Dedifferentiated amniotic fluid mesenchymal stem cell (primary cell): Measurements from ENCODE around the gene ABCB8.

Source experiments
- DNase-seq: peaks from one replicate; pipeline ENCODE4 v3.0.0-alpha.2; 2016; ENCODE audit errors: extremely low spot score

ABCB8 gene

DNA sequence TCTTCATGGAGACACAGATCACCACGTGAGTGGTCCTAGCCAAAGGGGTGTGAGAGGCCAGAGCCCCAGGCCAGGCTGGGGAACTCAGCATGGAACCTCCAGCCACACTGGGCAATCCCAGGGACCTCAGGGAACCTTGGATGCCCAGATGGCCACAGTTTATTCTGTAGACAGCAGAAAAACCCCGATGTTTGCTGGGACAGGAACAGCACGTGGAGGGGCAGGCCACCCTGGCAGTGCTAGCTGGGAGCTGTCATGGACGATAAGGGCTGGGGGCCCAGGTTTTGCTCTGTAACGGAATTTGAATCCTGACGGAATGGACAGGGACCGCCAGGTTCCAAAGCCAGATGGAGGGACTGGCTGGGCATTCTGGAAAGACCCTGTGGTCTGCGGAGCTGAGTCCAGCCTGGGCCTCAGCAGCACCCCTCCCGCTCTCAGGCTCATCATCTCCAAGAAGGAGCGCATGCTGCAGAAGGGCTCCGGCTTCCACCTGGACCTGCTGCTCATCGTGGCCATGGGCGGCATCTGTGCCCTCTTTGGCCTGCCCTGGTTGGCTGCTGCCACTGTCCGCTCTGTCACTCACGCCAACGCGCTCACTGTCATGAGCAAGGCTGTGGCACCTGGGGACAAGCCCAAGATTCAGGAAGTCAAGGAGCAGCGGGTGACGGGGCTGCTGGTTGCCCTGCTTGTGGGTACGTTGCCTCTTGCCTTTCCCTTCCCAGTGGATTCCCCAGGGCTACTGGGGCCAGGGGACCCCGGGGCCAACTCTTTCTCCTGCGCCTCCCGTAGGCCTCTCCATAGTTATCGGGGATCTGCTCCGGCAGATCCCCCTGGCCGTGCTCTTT lies 46.8 kb downstream of the ABCB8 start:
- DNase-seq: no peak

DNA sequence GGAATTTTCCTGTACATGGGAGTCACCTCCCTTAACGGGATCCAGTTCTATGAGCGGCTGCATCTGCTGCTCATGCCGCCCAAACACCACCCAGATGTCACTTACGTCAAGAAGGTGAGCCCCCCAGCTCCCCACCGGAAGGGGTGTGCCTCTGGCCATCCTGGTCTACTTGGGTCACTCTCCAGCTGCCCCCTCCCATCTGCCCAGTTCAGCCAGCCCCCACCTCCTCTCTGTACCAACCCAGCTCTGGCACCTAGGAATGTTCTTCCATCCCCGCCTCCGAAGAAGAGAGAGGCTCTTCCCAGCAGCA lies 47.4 kb downstream of the ABCB8 start:
- no peak for DNase-seq

DNA sequence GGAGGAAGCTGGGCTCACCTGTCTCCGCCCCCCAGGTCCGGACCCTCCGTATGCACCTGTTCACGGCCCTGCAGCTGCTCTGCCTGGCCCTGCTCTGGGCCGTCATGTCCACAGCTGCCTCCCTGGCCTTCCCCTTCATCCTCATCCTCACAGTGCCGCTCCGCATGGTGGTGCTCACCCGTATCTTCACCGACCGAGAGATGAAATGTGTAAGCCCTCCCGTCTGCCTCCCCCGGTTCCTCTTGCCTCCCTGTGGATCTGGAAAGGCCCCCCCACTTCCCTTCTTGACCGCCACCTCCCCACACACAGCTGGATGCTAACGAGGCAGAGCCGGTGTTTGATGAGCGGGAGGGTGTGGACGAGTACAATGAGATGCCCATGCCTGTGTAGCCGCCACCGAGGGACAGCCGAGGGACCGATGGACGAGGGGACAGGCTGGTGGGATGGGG lies 47.8 kb downstream of the ABCB8 start:
- DNase-seq: no peak

DNA sequence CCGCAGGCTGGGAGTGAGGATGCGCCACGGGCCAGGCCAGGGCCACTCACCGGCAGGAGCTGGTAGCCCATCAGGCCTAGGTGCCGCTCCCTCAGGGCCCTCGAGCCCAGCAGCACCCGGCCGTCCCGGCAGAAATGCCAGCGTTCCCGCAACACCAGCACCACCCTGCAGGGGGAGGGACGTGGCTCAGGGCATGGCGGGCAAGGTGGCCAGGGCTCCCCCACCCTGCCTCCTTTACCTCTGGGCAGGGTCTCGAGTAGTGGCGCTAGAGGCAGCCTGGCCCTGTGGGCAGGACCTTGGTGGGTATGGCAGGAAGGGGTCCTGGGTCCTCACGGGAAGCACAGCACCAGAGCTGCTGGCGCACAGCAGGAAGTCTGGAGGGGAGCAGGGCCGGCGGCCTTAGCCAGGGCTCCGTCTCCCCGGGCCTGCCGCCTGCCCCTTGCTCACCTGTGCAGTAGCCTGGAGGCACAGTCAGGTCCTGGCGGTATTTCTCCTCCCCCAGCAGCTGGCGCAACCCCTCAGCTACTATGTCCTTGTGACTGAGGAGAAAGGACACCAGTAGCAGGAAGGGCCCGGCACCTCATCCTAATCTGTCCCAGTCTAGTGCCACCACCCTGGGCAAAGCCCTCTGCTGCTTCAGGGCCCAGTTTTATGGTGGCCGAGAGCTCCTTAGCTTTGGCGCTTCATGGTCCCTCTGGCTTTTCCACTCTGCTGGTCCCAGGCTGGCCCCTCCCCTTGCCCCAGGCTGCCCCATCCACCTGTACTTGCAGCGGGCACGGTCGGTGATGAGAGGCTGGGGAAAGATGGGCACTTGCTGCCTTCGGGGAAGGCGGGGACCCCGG lies 48.8 kb downstream of the ABCB8 start:
- DNase-seq: no peak

DNA sequence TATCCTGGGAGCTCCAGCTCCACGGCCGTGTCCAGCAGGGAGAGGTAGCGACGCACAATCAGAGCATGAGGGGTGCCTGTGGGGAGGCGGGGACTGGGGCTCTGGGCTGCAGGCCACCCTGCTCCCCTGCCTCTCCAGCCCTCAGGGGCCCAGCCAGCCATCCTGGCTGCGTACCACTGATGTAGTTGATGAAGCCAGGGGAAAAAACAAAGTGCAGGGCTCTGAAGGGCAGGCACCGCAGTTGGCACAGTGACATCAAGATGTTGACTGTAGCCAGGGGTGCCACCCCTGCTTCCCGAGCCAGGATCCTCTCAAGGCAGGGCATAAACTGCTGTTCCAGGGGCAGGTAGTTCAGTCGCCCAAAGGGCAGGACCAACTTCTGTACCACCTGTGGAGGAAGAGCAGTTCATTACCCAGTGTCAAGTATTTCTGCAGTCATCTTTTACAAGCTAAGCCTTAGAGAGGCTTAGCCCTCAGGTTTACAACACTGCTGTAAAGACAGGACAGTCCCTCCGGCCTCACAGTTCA lies 49.5 kb downstream of the ABCB8 start:
- DNase-seq: no peak

DNA sequence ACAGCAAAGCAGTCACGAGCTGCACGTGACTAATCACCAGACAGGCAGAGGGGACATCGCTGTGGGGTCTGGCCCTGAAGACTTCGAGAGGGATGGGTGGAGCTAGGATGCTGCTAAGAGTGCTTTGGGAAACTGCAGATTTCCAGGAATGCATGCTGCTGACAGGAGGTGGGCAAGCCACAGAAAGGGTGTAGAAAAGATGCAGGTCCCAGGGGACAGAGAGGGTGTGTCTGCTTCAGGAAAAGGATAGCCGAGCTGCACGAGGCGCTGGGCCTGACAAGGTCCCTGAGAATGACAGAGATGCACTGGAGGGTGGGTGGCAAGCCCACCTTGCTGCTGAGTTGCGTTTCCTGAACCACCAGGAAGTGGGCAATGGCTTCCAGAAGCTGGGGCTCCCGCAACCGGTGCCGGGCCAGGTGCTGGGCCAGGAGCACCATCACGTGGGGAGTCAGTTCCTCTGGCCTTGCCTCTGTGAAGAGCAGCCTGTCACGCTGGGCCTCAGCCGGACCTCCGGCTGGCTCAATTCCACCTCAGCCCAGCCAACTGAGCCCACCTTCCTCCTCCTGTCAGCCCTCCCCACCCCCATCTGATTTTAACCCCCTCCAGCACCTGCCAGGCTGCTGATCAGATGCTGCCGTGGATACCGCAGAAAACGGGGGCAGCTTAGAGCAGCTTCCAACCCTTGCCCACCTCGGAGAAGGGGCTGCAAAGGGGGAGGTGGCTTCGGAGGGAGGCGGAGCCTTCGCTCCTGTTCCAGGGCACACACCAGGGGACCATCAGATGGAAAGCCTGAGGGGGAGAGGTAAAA lies 50.2 kb downstream of the ABCB8 start:
- DNase-seq: no peak

DNA sequence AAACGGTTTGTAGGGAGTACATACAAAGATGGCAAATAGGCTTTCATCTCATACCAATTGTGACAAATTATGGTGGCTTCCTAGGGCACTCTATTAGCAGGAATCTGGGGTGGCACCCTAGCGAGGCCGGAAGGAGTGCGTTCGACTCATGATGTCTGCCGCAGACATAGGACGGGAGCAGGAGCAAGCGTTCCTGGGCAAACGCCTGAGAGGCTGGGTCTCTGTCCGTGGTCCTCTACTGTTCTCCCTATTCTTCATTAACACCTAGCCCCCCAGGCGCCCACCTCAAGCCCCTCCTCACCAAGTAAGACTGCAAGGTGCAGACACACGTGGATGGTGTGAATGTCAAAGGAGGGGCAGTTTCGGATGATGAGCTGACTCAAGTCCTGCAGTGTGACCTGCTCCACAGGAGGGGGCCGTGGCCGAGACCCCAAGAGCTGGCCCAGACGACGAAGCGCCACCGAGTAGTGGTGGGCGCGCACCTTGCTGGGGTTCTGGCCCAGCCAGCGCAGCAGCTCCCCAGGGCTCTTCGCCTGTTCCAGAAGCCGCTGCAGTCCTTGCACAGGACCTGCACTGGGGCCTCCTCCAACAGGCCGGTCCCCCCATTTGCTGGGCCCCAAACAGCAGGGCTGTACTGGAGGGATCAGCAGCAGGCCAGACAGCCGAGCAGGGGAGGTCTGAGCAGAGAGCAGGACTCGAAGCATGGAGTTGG lies 51.1 kb downstream of the ABCB8 start:
- DNase-seq: no peak

DNA sequence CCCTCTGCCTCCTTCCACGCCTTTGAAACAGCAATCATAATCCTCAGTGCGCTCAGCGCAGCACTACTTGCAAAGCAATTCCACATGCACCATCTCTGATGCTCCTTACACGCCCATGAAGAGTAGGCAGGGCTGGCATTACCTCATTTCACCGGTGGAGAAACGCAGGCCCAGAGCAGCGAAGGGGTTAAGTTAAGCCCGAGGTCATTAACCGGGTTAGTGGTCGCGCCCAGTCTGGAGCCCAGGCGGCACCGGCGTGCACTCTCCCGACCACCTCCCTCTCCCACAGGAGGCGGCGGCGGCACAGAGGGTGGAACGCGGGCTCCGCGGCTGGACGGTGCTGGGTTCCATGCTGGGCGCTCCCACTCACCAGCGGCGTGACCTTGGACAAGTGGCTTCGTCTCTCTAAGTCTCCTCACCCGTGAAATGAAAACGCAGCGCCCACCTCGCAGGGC lies 51.8 kb downstream of the ABCB8 start:
- no peak for DNase-seq

DNA sequence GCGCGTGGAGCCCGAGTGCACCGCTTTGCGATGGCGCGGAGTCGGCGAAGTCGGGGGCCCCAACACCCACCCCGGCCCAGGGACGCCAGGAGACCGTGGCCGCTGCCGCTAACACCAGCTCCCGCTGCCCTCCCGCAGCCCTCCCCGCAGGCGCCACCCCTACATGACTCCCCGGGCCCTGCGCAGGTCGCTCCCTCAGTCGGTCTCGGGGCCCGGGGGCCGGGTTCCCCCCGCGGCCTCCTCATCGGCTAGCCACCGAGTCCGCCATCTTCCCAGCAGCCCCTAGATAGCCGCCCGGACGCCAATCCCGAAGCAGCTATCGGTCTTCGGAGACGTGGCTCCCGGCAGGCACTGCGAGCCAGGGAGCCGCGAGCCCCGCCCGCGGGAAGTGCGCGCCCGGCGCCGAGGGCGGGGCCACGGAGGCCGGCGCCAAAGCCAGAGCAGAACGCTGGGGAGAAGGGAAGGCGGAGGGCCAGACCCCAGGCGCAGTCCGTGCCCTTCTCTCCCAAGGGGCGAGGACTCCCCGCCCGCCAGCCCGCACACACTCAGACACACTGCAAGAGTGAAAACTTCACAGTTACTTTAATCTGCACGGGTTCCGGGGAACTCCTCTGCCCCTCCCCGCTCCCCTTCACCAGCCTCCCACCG lies 52.4 kb downstream of the ABCB8 start, which contains the start of gene FASTK:
FASTK (minus strand) TSS at position 288 of the 648 bp plus-strand sequence; CDS start at position 245, 43 bp downstream.
- DNase-seq: peak; percentile 87

DNA sequence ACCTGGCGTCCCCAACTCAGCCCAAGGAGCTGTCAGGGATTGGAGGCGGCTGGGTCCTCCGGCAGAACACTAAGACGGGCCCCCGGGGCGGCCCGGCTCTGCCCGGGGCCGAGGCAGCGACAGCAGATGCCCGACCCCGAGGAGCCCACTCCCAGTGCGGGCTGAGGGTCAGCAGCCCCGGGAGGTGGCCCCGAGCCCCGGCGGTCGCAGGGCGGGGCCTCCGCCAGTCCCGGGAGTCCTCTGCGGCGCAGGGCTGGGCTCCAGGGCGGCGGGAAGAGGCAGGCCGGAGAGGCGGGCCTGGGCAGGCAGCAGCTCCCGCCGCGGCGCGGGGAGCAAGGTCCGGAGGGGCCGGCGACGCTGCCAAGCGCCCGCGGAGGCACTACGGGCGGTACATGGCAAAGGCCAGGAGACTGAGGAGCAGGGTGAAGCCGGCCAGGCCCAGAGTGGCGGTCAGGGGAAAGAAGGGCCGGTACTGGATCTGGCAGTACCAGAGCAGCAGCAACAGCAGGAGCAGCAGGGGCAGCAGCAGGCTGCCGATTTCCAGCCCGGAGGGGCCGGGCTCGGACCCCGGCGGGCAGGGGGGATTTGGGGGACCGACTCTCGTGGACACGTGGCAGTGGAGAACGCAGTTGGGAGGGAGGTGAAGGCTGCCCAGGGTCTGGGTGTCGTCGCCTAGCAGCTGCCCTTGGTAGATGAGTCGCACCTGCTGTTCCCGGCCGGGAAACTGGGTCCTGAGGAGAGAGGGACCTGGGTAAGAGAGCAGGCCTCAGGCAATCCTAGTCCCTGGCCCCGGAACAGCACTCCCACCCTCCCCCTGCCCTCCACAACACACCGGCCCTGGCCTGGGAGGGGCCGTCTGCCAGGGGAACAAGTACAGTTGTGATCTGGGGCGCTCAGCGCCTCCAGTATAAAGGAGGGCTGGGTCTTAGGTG lies 53.2 kb downstream of the ABCB8 start:
- DNase-seq: no peak

DNA sequence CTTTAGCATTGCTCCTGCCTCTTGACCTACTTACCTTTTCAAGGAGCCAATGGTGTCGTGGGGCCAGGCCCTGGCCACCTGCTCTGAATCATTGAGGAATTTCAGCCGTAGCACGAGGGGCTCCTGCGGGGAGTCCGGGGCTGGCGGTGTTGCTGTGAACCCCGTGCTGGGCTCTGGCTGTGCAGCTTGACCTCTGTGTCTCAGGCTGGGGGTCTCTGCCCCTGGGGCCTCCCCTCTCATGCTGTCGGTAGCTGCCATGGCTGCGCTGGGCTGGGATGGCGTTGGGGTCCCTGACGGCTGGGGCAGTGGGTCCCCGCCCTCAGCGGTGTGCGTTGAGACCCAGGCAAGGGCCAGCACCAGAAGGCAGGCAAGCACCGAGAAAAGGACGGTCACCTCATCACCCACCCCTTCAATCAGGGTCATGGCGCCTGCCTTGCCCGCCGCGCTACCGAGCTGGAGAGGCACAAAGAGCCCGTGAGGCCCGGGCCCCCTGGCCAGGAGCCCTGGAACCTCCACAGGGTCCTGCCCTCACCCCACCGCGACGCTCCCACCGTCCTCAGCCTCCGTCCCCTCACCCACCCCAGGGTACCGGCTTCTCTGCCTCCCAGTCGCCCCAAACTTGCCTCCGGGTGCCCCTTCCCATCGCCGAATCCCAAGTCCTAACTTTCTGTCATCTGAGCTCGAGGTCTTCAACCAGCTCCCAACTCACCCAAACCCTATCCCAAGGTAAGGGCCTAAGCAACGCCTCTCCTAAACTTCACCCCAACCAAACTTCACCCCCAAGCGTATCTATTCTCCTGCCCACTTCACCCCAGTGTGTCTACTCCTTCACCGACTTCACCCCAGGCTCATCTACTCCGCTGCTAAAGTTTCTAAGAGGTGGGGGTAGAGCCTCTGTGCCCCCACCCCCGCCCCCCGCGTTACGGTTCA lies 54.2 kb downstream of the ABCB8 start:
- no peak for DNase-seq

DNA sequence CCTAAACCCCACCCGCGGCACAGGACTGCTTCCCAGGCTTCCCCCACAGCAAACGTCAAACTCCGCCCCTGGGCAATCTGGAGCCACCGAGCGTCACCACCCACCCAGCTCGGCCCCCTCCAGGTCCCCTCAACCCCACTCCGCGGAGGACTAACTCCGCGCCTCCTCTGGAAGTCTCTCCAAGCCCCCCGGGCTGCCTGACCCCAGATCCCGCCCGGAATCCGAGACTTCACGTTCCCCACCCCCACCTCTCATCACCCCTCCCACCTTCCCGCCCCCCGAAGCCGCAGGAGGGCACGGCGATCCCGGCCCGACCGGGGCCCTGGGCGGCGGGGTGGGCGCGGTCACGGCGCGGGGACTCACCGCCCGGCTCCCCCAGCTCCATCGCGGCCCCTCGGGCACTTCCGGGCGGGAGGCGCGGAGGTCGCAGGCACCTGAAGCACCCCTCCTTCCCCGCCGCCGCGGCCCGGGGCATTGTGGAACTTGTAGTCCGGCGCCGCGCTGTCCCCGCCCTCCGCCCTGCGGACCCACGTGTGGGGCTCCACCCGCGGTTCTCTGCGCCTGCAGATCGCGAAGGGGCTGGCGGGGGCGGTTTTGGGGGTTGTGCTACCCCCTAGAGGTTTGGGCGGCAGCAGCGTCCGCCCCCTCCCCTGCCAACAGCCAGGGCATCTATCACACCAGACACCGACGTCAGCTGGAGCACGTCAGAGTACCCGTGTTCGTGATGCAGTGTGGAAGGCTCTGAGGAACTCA lies 55.0 kb downstream of the ABCB8 start, which contains the start of gene TMUB1:
TMUB1 (minus strand) TSS at position 423 of the 753 bp plus-strand sequence. CDS start 930 bp downstream, outside the sequence.
- DNase-seq: no peak

DNA sequence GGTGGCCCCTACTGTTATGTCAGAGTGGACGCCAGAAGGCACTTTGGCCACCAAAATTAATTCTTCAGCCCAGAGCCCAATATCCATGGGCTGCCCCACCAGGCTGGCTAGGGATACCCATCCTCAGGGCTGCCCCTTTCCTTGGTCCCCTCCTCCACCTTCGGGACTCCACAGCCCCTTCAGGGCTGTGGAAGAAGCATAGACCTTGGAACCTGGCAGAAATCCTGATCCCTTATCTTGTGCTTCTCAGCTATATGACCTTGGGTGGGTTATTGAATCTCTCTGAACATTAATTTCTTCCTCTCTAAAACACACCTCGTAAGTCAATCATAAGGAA lies 55.5 kb downstream of the ABCB8 start:
- no peak for DNase-seq

DNA sequence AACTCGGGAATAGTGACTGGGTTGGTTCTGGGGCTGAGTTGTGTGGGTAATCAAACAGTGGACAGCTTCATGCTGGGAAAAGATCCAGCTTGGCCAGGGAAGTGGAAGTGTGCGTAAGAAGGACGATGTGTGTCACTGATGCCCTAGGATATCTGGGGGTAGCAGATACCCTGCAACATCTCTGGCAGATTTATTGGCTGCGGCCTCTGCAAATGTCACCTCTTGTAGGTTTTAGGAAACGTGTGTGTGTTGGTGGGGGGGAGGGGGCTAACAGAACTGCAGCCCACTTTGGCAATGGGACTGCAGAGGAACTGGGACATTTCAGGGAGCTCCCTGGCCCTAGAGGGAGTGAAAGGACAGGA lies 57.1 kb downstream of the ABCB8 start:
- DNase-seq: no peak

DNA sequence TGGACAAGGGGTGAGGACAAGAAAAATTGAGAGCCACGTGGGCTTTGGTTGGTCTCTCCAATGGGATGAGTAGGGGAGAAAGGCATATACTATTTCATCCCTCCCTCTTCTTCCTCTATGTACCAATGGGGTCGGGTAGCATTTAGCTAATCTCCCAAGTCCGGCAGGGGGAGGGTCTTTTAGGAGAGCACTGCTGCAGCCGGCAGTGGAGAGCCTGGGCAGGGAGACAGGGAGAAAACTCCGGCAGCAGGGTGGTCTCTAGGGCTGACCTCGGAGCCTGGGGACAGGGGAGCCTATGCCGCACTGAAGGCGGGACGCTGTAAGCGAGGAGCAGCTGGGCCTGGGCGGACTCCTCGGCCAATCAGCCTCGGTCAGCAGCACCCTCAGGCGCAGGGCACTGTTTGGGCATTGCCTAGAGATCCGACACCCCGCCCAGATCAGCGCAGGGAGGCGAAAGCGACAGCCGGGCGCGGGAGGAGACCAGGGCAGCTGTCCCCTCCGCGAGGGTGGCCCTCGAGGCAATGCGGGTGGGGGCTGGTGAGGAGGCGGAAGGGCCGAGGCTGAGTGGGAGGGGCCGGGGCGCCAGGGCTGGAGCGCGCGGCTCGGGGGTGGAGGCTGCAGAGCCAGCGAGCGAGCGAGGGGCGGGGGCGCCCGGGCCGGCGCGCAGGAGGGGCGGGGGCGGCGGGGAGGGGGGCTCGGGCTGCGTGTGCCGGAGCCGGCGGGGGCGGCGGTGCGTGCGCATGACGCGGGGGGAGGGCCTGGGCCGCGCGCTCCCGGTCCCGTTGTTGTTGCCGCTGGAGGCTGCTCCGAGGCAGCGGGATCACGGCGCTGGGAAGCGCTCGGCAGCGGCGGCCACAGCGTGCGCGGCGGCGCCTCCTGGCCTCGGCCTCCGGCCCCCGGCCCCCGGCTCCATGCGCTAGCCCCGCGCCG lies 57.7 kb downstream of the ABCB8 start, which contains the start of gene AGAP3:
AGAP3 (plus strand) TSS at position 785 of the 930 bp plus-strand sequence. CDS start 267 bp downstream, outside the sequence.
- DNase-seq: peak; percentile 74

DNA sequence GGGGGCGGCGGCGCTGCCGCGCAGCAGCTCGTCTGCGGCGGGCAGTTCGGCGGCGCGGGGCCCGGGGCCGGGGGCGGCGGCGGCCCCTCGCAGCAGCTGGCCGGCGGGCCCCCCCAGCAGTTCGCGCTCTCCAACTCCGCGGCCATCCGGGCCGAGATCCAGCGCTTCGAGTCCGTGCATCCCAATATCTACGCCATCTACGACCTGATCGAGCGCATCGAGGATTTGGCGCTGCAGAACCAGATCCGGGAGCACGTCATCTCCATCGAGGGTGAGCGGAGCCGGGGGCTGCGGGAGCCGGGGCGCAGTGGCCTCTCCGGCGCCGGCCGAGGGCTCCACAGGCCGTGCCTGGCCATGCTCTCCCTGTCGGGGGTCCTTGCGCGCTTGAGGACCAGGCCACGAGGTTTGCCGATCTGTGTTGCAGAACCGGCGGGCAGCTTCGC lies 58.6 kb downstream of the ABCB8 start:
- DNase-seq: peak; percentile 36
